ENCODE data around the gene ATP6V1G1.

ATP6V1G1 gene

DNA sequence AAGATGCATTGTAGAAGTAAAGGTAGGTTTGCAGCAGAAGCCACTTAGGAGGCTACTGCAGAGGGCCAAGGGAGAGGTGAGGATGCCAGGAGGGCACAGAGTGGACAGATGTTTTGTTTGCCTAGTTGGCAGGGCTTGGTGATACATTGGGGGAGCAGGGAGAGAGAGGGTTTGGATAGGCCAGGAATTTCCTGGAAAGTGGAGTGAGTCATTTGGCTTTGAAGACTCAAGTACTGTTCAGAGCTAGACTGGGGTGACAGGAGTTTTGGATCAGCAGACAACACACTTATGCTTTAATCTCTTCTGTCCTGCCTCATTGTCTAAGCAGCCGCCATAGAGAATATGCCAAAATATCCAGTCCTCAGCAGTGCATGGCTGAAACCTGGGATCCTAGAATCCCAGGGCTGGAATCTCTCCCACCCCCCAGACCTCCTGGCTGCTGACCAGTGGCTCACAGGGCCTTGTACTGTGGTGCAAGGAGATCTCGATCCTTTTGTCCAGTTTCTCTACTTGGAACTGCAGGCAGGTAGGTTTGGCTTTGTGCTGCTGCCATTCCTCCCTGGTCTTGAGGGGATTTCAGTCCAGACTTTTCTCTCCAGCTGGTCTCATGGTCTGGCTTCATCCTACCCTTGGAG, 34.5 kb downstream of the ATP6V1G1 start:
- TF ChIP-seq CTCF (IDR thresholded peaks at IDR 0.05; ENCODE audit: insufficient read depth, missing control alignments) = no peak
- FAIRE-seq = no peak
- DNase-seq (ENCODE audit: insufficient read length, low spot score) = no peak

- TF ChIP-seq CTCF (IDR thresholded peaks at IDR 0.05; ENCODE audit: insufficient read depth, missing control alignments) = no peak
- no peak for FAIRE-seq
- no peak for DNase-seq (ENCODE audit: insufficient read length, low spot score)
Observed at GRCh38 chr9:114624677-114625076, 37.1 kb downstream of the ATP6V1G1 start.

GRCh38 chr9:114626415-114627020, 38.9 kb downstream of the ATP6V1G1 start:
- TF ChIP-seq CTCF (IDR thresholded peaks at IDR 0.05; ENCODE audit: insufficient read depth, missing control alignments) = no peak
- DNase-seq (ENCODE audit: insufficient read length, low spot score) = no peak
- FAIRE-seq = no peak

DNA sequence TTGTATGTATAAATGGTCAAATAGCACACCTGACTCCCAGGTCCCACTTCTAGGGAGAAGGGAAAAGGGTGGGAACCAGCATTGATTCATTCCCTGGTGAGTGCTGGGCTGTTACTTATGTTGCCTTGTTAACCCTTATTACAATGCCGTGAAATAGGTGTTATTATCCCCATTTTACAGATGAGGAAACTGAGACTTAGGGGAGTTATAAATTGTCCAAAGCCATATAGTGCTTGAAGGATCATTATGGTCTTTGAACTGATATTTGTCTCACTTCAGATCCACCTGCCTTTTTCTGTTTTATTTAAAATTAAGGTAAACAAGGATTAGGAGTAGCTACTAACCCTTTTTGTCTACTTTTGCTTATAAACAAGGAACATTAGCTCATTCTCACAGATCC, 40.0 kb downstream of the ATP6V1G1 start:
- DNase-seq (ENCODE audit: insufficient read length, low spot score) (no peak), FAIRE-seq (no peak)
- no peak for TF ChIP-seq CTCF (IDR thresholded peaks at IDR 0.05; ENCODE audit: insufficient read depth, missing control alignments)

- no peak for FAIRE-seq
- DNase-seq (ENCODE audit: insufficient read length, low spot score) = no peak
Observed at GRCh38 chr9:114629563-114630090, 42.1 kb downstream of the ATP6V1G1 start.

GRCh38 chr9:114631166-114631565, 43.6 kb downstream of the ATP6V1G1 start:
- no peak for TF ChIP-seq CTCF (IDR thresholded peaks at IDR 0.05; ENCODE audit: insufficient read depth, missing control alignments)
- no peak for FAIRE-seq
- DNase-seq (ENCODE audit: insufficient read length, low spot score) = no peak

More at GRCh38 chr9:114629563-114630090, 42.1 kb downstream of the ATP6V1G1 start:
- no peak for TF ChIP-seq CTCF (IDR thresholded peaks at IDR 0.05; ENCODE audit: insufficient read depth, missing control alignments)
